H1 (cell line): ENCODE data around the gene CLCA1. TPM values are rescaled to one million over a fixed set of nuclear protein-coding genes. Genes with fewer than 3 reads are reported as not detected.

Experiments
- CTCF ChIA-PET: fragments of 300-600 bp; sonication (Branson Sonifier 250); formaldehyde crosslinking; loops from one replicate; lab custom pipeline; 2021; ENCODE audit not compliant: partially characterized antibody; lab: Charles Lee
- POLR2A ChIA-PET: fragments of 300-600 bp; sonication (Branson Sonifier 250); formaldehyde crosslinking; loops from one replicate; lab custom pipeline; 2021; ENCODE audit warnings: inconsistent platforms; ENCODE audit not compliant: partially characterized antibody; lab: Charles Lee
- DNase-seq, 2 experiments: peaks; one replicate each; pipeline versions ENCODE4 v3.0.0 to v3.0.0-alpha.2; 2010 to 2022; ENCODE audit warnings: low spot score in 2 of 2, low read depth in 1 of 2, mixed read lengths in 1 of 2
- FAIRE-seq: peaks from 2 replicates; lab custom pipeline; 2011; peaks lifted over from hg19 to GRCh38; lab: Jason Lieb, UNC
- H2AFZ ChIP-seq: 2 replicates; pipeline ENCODE4 v1.8.1; 2012; ENCODE audit warnings: low read length, inconsistent platforms
- H2AK5ac ChIP-seq: 2 replicates; pipeline ENCODE4 v1.6.1; 2013; ENCODE audit warnings: low read depth, low read length
- H2BK120ac ChIP-seq: replicated peaks from 2 replicates; pipeline ENCODE3; 2013; ENCODE audit warnings: low read depth, low read length, inconsistent platforms
- H2BK12ac ChIP-seq: 2 replicates; pipeline ENCODE4 v1.6.1; 2013; ENCODE audit warnings: low read depth, low read length
- H2BK15ac ChIP-seq: 2 replicates; pipeline ENCODE4 v1.6.1; 2013; ENCODE audit warnings: low read length
- H2BK20ac ChIP-seq: 2 replicates; pipeline ENCODE4 v1.6.1; 2013; ENCODE audit warnings: low read length
- H2BK5ac ChIP-seq: 2 replicates; pipeline ENCODE4 v1.6.1; 2013; ENCODE audit warnings: low read depth, low read length
- H3K14ac ChIP-seq: 2 replicates; pipeline ENCODE4 v1.6.1; 2013; ENCODE audit warnings: inconsistent platforms; ENCODE audit not compliant: insufficient read length
- H3K18ac ChIP-seq: 2 replicates; pipeline ENCODE4 v1.6.1; 2013; ENCODE audit warnings: low read length; ENCODE audit errors: extremely low read depth
- H3K23ac ChIP-seq: 2 replicates; pipeline ENCODE4 v1.6.1; 2013; ENCODE audit warnings: inconsistent platforms; ENCODE audit not compliant: insufficient read length
- H3K23me2 ChIP-seq: 2 replicates; pipeline ENCODE4 v1.6.1; 2013; ENCODE audit warnings: low read depth, low read length
- H3K27ac ChIP-seq: 2 replicates; pipeline ENCODE4 v1.6.1; 2011; ENCODE audit warnings: low read depth, low read length, inconsistent platforms
- H3K27me3 ChIP-seq, 4 experiments: replicated peaks in 1 of 4; 1 replicate in 1 of 4; 2 replicates in 3 of 4; pipeline versions ENCODE4 v1.6.1 to v1.8.1; 2011 to 2013; ENCODE audit warnings: low read length in 3 of 4, mild to moderate bottlenecking in 3 of 4, inconsistent platforms in 2 of 4, mixed read lengths in 2 of 4, moderate library complexity in 1 of 4; ENCODE audit not compliant: control insufficient read depth in 3 of 4, insufficient read depth in 3 of 4; ENCODE audit errors: extremely low read depth in 1 of 4
- H3K36me3 ChIP-seq, 4 experiments: 2 replicates each; pipeline versions ENCODE4 v1.6.1 to v1.8.1; 2011 to 2013; ENCODE audit warnings: mild to moderate bottlenecking in 4 of 4, low read length in 3 of 4, moderate library complexity in 2 of 4, control low read depth in 1 of 4, inconsistent platforms in 1 of 4; ENCODE audit not compliant: insufficient read depth in 4 of 4, control insufficient read depth in 2 of 4
- H3K4ac ChIP-seq: replicated peaks from 2 replicates; pipeline ENCODE3; 2013; ENCODE audit warnings: low read length, low read depth, mixed read lengths, inconsistent platforms; ENCODE audit not compliant: insufficient read length
- H3K4me1 ChIP-seq, 4 experiments: replicated peaks in 1 of 4; 1 replicate in 1 of 4; 2 replicates in 3 of 4; pipeline versions ENCODE4 v1.6.1 to v1.8.1; 2011 to 2013; ENCODE audit warnings: low read length in 3 of 4, inconsistent platforms in 2 of 4, mixed read lengths in 1 of 4; ENCODE audit not compliant: insufficient read depth in 4 of 4, control insufficient read depth in 3 of 4
- H3K4me2 ChIP-seq, 2 experiments: 2 replicates each; pipeline versions ENCODE4 v1.6.1 to v1.8.1; 2011 to 2013; ENCODE audit warnings: low read depth in 2 of 2, low read length in 2 of 2, control low read depth in 1 of 2, inconsistent platforms in 1 of 2, mild to moderate bottlenecking in 1 of 2; ENCODE audit not compliant: insufficient read depth in 1 of 2
- H3K4me3 ChIP-seq, 4 experiments: fragments of 200-600, 300-600 bp in 1 of 4; sonication (generic), shearing (Covaris generic), sonication (Bioruptor Twin) in 1 of 4; 2 replicates each; pipeline versions ENCODE4 v1.5.1 to v1.8.1; 2011 to 2016; ENCODE audit warnings: low read length in 4 of 4, low read depth in 3 of 4, control low read depth in 2 of 4, inconsistent platforms in 2 of 4, mild to moderate bottlenecking in 2 of 4, mixed read lengths in 1 of 4, moderate library complexity in 1 of 4; ENCODE audit not compliant: insufficient read depth in 2 of 4; ENCODE audit errors: extremely low read depth in 1 of 4
- H3K56ac ChIP-seq: replicated peaks from 2 replicates; pipeline ENCODE3; 2013; ENCODE audit warnings: low read depth, mild to moderate bottlenecking, mixed read lengths, low read length, inconsistent platforms; ENCODE audit not compliant: insufficient read length
- H3K79me1 ChIP-seq: 2 replicates; pipeline ENCODE4 v1.6.1; 2013; ENCODE audit warnings: low read depth, low read length, control low read depth
- H3K79me2 ChIP-seq, 2 experiments: 2 replicates each; pipeline versions ENCODE4 v1.6.1 to v1.8.1; 2012 to 2013; ENCODE audit warnings: low read length in 2 of 2, mild to moderate bottlenecking in 2 of 2, inconsistent platforms in 1 of 2; ENCODE audit not compliant: insufficient read depth in 2 of 2, control insufficient read depth in 1 of 2
- H3K9ac ChIP-seq, 4 experiments: replicated peaks in 1 of 4; 1 replicate in 1 of 4; 2 replicates in 3 of 4; pipeline versions ENCODE4 v1.6.1 to v1.8.1; 2011 to 2013; ENCODE audit warnings: low read depth in 3 of 4, low read length in 3 of 4, control low read depth in 2 of 4, mild to moderate bottlenecking in 2 of 4, moderate library complexity in 2 of 4, inconsistent platforms in 1 of 4; ENCODE audit errors: extremely low read depth in 1 of 4
- H3K9me3 ChIP-seq, 2 experiments: 2 replicates each; pipeline versions ENCODE4 v1.6.1 to v1.8.1; 2012 to 2013; ENCODE audit warnings: mild to moderate bottlenecking in 2 of 2, moderate library complexity in 2 of 2, control low read depth in 1 of 2, inconsistent platforms in 1 of 2, low read depth in 1 of 2, low read length in 1 of 2, mixed read lengths in 1 of 2; ENCODE audit not compliant: insufficient read depth in 2 of 2
- H4K20me1 ChIP-seq, 2 experiments: replicated peaks in 1 of 2; 2 replicates each; pipeline versions ENCODE3 to v1.8.1; 2011 to 2013; ENCODE audit warnings: inconsistent platforms in 2 of 2, low read length in 2 of 2, mild to moderate bottlenecking in 1 of 2; ENCODE audit not compliant: insufficient read depth in 2 of 2, control insufficient read depth in 1 of 2
- H4K5ac ChIP-seq: 2 replicates; pipeline ENCODE4 v1.6.1; 2013; ENCODE audit warnings: low read length, low read depth, mixed read lengths, inconsistent platforms; ENCODE audit not compliant: insufficient read length
- H4K8ac ChIP-seq: 2 replicates; pipeline ENCODE4 v1.8.0; 2013; ENCODE audit warnings: mild to moderate bottlenecking, moderate library complexity, low read length, inconsistent platforms; ENCODE audit not compliant: insufficient read depth; ENCODE audit errors: extremely low read depth
- H4K91ac ChIP-seq: replicated peaks from 2 replicates; pipeline ENCODE3; 2013; ENCODE audit warnings: low read length, mixed read lengths, inconsistent platforms; ENCODE audit not compliant: insufficient read length
- ASH2L ChIP-seq: fragments of 200-600, 300-600 bp; sonication (generic); IDR thresholded peaks from one replicate; pipeline ENCODE4 v1.7.1; 2017; ENCODE audit warnings: low read length
- BRCA1 ChIP-seq: IDR thresholded peaks from 2 replicates; pipeline ENCODE4 v1.6.1; 2012; ENCODE audit warnings: low read depth, low read length, improper control_type of control experiment
- CEBPB ChIP-seq: IDR thresholded peaks from 2 replicates; pipeline ENCODE4 v1.6.1; 2012; ENCODE audit warnings: low read depth, low read length
- E2F6 ChIP-seq: IDR thresholded peaks from 2 replicates; pipeline ENCODE4 v1.6.1; 2012; ENCODE audit warnings: inconsistent platforms
- EGR1 ChIP-seq: IDR thresholded peaks from 2 replicates; pipeline ENCODE4 v1.6.1; 2011; ENCODE audit warnings: low read depth, low read length, borderline replicate concordance
- FOSL1 ChIP-seq: IDR thresholded peaks from 2 replicates; pipeline ENCODE4 v1.6.1; 2011; ENCODE audit warnings: mild to moderate bottlenecking, low read depth, low read length, moderate library complexity; ENCODE audit not compliant: insufficient read depth
- KDM1A ChIP-seq: fragments of 200-600, 300-600 bp; sonication (generic); IDR thresholded peaks from 2 replicates; pipeline ENCODE4 v1.7.1; 2016; ENCODE audit warnings: mild to moderate bottlenecking, low read length, borderline replicate concordance
- POU5F1 ChIP-seq: IDR thresholded peaks from 2 replicates; pipeline ENCODE4 v1.6.1; 2011; ENCODE audit warnings: low read depth, mild to moderate bottlenecking, low read length, moderate library complexity
- RFX5 ChIP-seq: IDR thresholded peaks from 2 replicates; pipeline ENCODE4 v1.6.1; 2011; ENCODE audit warnings: low read depth, low read length, improper control_type of control experiment, borderline replicate concordance
- SIRT6 ChIP-seq: IDR thresholded peaks from one replicate; pipeline ENCODE4 v1.7.1; 2012; ENCODE audit warnings: low read length, inconsistent platforms
- SP4 ChIP-seq: IDR thresholded peaks from 2 replicates; pipeline ENCODE4 v1.6.1; 2012; ENCODE audit warnings: low read length, inconsistent platforms
- TEAD4 ChIP-seq: IDR thresholded peaks from 2 replicates; pipeline ENCODE4 v1.6.1; 2012; ENCODE audit warnings: low read depth, low read length, inconsistent platforms, mixed read lengths
- WGBS, 2 experiments: shearing (Covaris generic) in 1 of 2; methylation state at CpG; one replicate each; pipeline versions ENCODE4 v1.1.6 to v1.1.7; 2013 to 2015; ENCODE audit warnings: low lambda C conversion rate in 2 of 2, mixed read lengths in 2 of 2, inconsistent platforms in 1 of 2, low coverage in 1 of 2, missing lambda C conversion rate in 1 of 2; ENCODE audit not compliant: insufficient replicate concordance in 2 of 2, insufficient coverage in 1 of 2, insufficient read length in 1 of 2; ENCODE audit errors: extremely low coverage in 1 of 2, missing lambda C conversion rate in 1 of 2; 5-methylcytosine and 5-hydroxymethylcytosine counted together
- polyA plus RNA-seq, 7 experiments: library from polyadenylated mRNA; depleted of rRNA in 3 of 7; stranded (reverse) in 5 of 7; unstranded in 2 of 7; fragments of >200 nt in 5 of 7; fragments of 200-250 nt in 2 of 7; gene quantifications; 1 replicate in 5 of 7; 2 replicates in 1 of 7; 4 replicates in 1 of 7; pipeline versions ENCODE4 v1.2.1 to v1.2.3, GENCODE V29; 2011 to 2013; ENCODE audit warnings: missing spikeins in 2 of 7, mixed read lengths in 2 of 7
- total RNA-seq: library from RNA; stranded (reverse); fragmentation: NEBNext Ultra II Directional; extraction: Animal tissue kit (Norgen Biotek cat#: 25700); gene quantifications from 2 replicates; pipeline ENCODE4 v1.2.1, GENCODE V29; 2021

CLCA1 gene
- total and polyA plus RNA-seq, 2 of the 8 experiments (the other 6 are each of a cell fraction or from before 2014, with no cell fraction given) = not detected

GRCh38 chr1:86461482-86461881 lies 7.2 kb upstream of the CLCA1 start:
- peak overlapping the region; percentile 37; the same call in 1 of the 2 replicates for H2AFZ ChIP-seq
- no peak overlapping the region for H4K91ac ChIP-seq
- H3K27ac ChIP-seq = no peak overlapping the region
- no peak overlapping the region for H2BK15ac ChIP-seq
- H3K4ac ChIP-seq = no peak overlapping the region
- no peaks in the 10 kb centered on the region for H3K36me3 ChIP-seq
- H3K79me1 ChIP-seq = no peaks in the 10 kb centered on the region
- H3K9ac ChIP-seq = no peak overlapping the region
- H3K4me3 ChIP-seq = no peak overlapping the region
- no peak for FAIRE-seq
- H4K8ac ChIP-seq = no peak overlapping the region
- WGBS, 2 experiments = 85% methylated on average over 3 of the region's 3 CpGs; no CpG with 5 or more reads in 1 of the 2 experiments
- H2BK12ac ChIP-seq = no peak overlapping the region
- H3K4me1 ChIP-seq = no peaks in the 10 kb centered on the region
- DNase-seq = no peak
- H3K14ac ChIP-seq = no peak overlapping the region
- ChIA-PET CTCF (interaction anchor here (0.9 to 7.0 kb wide), 3 partner anchors 9 to 39 kb away, joined by 3 to 41 read pairs (median 8); no protein-coding TSS in a partner anchor), POLR2A (no interaction called here)
- no peak overlapping the region for H3K23ac ChIP-seq
- no peak overlapping the region for H3K4me2 ChIP-seq
- no peak overlapping the region for H2BK20ac ChIP-seq
- no peak overlapping the region for H3K56ac ChIP-seq
- no peak overlapping the region for H2BK120ac ChIP-seq
- H3K27me3 ChIP-seq = no peaks in the 10 kb centered on the region; a peak in 1 of 7 replicates
- H3K79me2 ChIP-seq = no peaks in the 10 kb centered on the region
- H3K18ac ChIP-seq = no peak overlapping the region
- H2BK5ac ChIP-seq = no peak overlapping the region
- H4K20me1 ChIP-seq = no peaks in the 10 kb centered on the region
- H4K5ac ChIP-seq = no peak overlapping the region
- no peaks in the 10 kb centered on the region for H3K23me2 ChIP-seq
- no peaks in the 10 kb centered on the region for H3K9me3 ChIP-seq
- no peak overlapping the region for H2AK5ac ChIP-seq
- TF ChIP-seq TEAD4 = no peak
- no peak for TF ChIP-seq BRCA1
- no peak for TF ChIP-seq POU5F1
- no peak for TF ChIP-seq FOSL1
- TF ChIP-seq SP4 = no peak
- no peak for TF ChIP-seq EGR1
- no peak for TF ChIP-seq E2F6
- no peak for TF ChIP-seq ASH2L
- no peak for TF ChIP-seq CEBPB
- no peak for TF ChIP-seq KDM1A
- no peak for TF ChIP-seq SIRT6
- TF ChIP-seq RFX5 = no peak
